Duodenal mucosa (tissue), 2 donors: ENCODE results near the gene CILP2.

Experiments
- H3K27ac ChIP-seq: one replicate; pipeline ENCODE4 v1.7.0; 2013; ENCODE audit warnings: low read depth, low read length
- H3K27me3 ChIP-seq, 2 donors: one replicate each; pipeline ENCODE4 v1.7.0; 2013; ENCODE audit warnings: low read length in 2 of 2, control low read depth in 1 of 2; ENCODE audit not compliant: insufficient read depth in 2 of 2, control insufficient read depth in 1 of 2
- H3K36me3 ChIP-seq, 2 donors: one replicate each; pipeline ENCODE4 v1.7.0; 2013; ENCODE audit warnings: low read length in 2 of 2, control low read depth in 1 of 2; ENCODE audit not compliant: insufficient read depth in 2 of 2, control insufficient read depth in 1 of 2
- H3K4me1 ChIP-seq, 2 donors: one replicate each; pipeline ENCODE4 v1.7.0; 2013; ENCODE audit warnings: low read length in 2 of 2, control low read depth in 1 of 2; ENCODE audit not compliant: insufficient read depth in 2 of 2, control insufficient read depth in 1 of 2
- H3K4me3 ChIP-seq, 2 donors: one replicate each; pipeline ENCODE4 v1.7.0; 2013; ENCODE audit warnings: low read length in 2 of 2, low read depth in 1 of 2
- H3K9ac ChIP-seq, 2 donors: one replicate each; pipeline ENCODE4 v1.7.0; 2013; ENCODE audit warnings: low read length in 2 of 2, low read depth in 1 of 2
- H3K9me3 ChIP-seq, 2 donors: one replicate each; pipeline ENCODE4 v1.7.0; 2013; ENCODE audit warnings: low read length in 2 of 2, control low read depth in 1 of 2; ENCODE audit not compliant: control insufficient read depth in 1 of 2

The CILP2 gene

GRCh38 chr19:19544257-19544953, 6.3 kb downstream of the CILP2 start:
- peaks cover 4 to 28% of the 10 kb centered on the region in 2 donors for H3K27me3 ChIP-seq
- H3K4me3 ChIP-seq, result no peak overlapping the region
- H3K4me1 ChIP-seq, result peaks cover 0 to 8% of the 10 kb centered on the region in 2 donors
- H3K9ac ChIP-seq, result no peak overlapping the region
- H3K27ac ChIP-seq, result no peak overlapping the region
- peaks cover 0 to 2% of the 10 kb centered on the region in 2 donors for H3K9me3 ChIP-seq
- H3K36me3 ChIP-seq, result no peaks in the 10 kb centered on the region

GRCh38 chr19:19544954-19545591, 7.0 kb downstream of the CILP2 start:
- peaks cover 4 to 29% of the 10 kb centered on the region in 2 donors for H3K27me3 ChIP-seq

GRCh38 chr19:19545707-19546106, 7.6 kb downstream of the CILP2 start:
- Histone ChIP-seq H3K9ac (no peak overlapping the region), H3K4me3 (no peak overlapping the region), H3K27ac (no peak overlapping the region), H3K9me3 (peaks cover 0 to 2% of the 10 kb centered on the region in 2 donors), H3K4me1 (peaks cover 0 to 5% of the 10 kb centered on the region in 2 donors), H3K27me3 (peaks cover 4 to 27% of the 10 kb centered on the region in 2 donors), H3K36me3 (no peaks in the 10 kb centered on the region)

More at GRCh38 chr19:19544954-19545591, 7.0 kb downstream of the CILP2 start:
- H3K4me3 ChIP-seq, result no peak overlapping the region
- peaks cover 0 to 2% of the 10 kb centered on the region in 2 donors for H3K9me3 ChIP-seq
- H3K4me1 ChIP-seq, result peaks cover 0 to 8% of the 10 kb centered on the region in 2 donors
- H3K27ac ChIP-seq, result no peak overlapping the region
- H3K9ac ChIP-seq, result no peak overlapping the region
- no peaks in the 10 kb centered on the region for H3K36me3 ChIP-seq

- Histone ChIP-seq H3K27me3 (peaks cover 4 to 21% of the 10 kb centered on the region in 2 donors), H3K4me1 (no peaks in the 10 kb centered on the region), H3K36me3 (no peaks in the 10 kb centered on the region), H3K9me3 (peaks cover 0 to 2% of the 10 kb centered on the region in 2 donors), H3K9ac (no peak overlapping the region), H3K4me3 (no peak overlapping the region), H3K27ac (no peak overlapping the region)
Measured at GRCh38 chr19:19546751-19547162, 8.7 kb downstream of the CILP2 start.

GRCh38 chr19:19547674-19548336, 9.7 kb downstream of the CILP2 start:
- Histone ChIP-seq H3K9ac (no peak overlapping the region), H3K9me3 (peaks cover 0 to 2% of the 10 kb centered on the region in 2 donors), H3K27ac (no peak overlapping the region), H3K27me3 (peaks cover 4 to 13% of the 10 kb centered on the region in 2 donors), H3K36me3 (no peaks in the 10 kb centered on the region), H3K4me1 (no peaks in the 10 kb centered on the region), H3K4me3 (no peak overlapping the region)

GRCh38 chr19:19548915-19549759, 11.1 kb downstream of the CILP2 start:
- H3K4me1 ChIP-seq, result no peaks in the 10 kb centered on the region
- no peak overlapping the region for H3K9ac ChIP-seq
- no peaks in the 10 kb centered on the region for H3K36me3 ChIP-seq
- H3K27me3 ChIP-seq, result peaks cover 4 to 13% of the 10 kb centered on the region in 2 donors
- no peak overlapping the region for H3K4me3 ChIP-seq
- H3K9me3 ChIP-seq, result peaks cover 0 to 2% of the 10 kb centered on the region in 2 donors
- H3K27ac ChIP-seq, result no peak overlapping the region

GRCh38 chr19:19549804-19550464, 11.9 kb downstream of the CILP2 start:
- Histone ChIP-seq H3K4me3 (no peak overlapping the region), H3K36me3 (no peaks in the 10 kb centered on the region), H3K27ac (no peak overlapping the region), H3K4me1 (no peaks in the 10 kb centered on the region), H3K27me3 (peaks cover 4 to 13% of the 10 kb centered on the region in 2 donors), H3K9me3 (peaks cover 0 to 2% of the 10 kb centered on the region in 2 donors), H3K9ac (no peak overlapping the region)

- Histone ChIP-seq H3K4me3 (no peak overlapping the region), H3K36me3 (no peaks in the 10 kb centered on the region), H3K9me3 (peaks cover 0 to 2% of the 10 kb centered on the region in 2 donors), H3K27me3 (peaks cover 4 to 13% of the 10 kb centered on the region in 2 donors), H3K27ac (no peak overlapping the region), H3K9ac (no peak overlapping the region), H3K4me1 (no peaks in the 10 kb centered on the region)
Measured at GRCh38 chr19:19550485-19550929, 12.4 kb downstream of the CILP2 start.
